Measurements from ENCODE around the gene WDFY1. TPM values are rescaled to one million over a fixed set of nuclear protein-coding genes. Genes with fewer than 3 reads are reported as not detected.

The WDFY1 gene
- total and polyA plus RNA-seq, 2 donors (not counting 3 experiments of a cell fraction or from before 2014, with no cell fraction given): 54.7 to 68.7 TPM

DNA sequence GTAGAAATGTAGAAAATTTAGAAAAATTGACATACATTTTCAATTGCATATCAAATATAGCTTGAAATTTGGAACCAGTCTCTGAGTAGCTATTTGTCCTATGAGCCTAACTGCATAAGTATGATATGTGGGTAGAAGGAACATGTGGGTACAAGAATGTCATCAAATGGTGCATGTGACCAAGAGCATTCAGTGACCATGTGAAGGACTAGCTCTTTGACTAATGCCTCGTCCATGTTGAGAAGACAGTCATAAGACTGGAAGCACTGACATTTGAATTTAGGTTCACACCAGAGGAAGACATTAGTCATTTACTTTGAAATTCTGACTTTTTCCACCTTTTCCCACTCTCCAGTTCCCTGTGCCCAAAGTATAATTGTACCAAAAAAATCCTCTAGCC, 24.7 kb upstream of the WDFY1 start:
- Histone ChIP-seq H3K9ac (replicated peaks; ENCODE audit: extremely low read depth, insufficient read depth, low read length) (no peak overlapping the region), H3K27ac (ENCODE audit: insufficient read depth, low read depth, low read length) (no peak overlapping the region), H3K4me2 (ENCODE audit: insufficient read depth, low read length) (no peak overlapping the region), H3K9me1 (replicated peaks; ENCODE audit: control insufficient read depth, extremely low read depth, insufficient read depth, low read length) (peaks cover 2% of the 10 kb centered on the region), H3K79me2 (ENCODE audit: control insufficient read depth, insufficient read depth, low read length) (no peaks in the 10 kb centered on the region), H3K4me1 (ENCODE audit: control insufficient read depth, extremely low read depth, insufficient read depth, low read length) (no peaks in the 10 kb centered on the region), H3K36me3 (ENCODE audit: control insufficient read depth in 2 of 2, extremely low read depth in 1 of 2, insufficient read depth in 2 of 2, low read length in 2 of 2) (peaks cover 6 to 10% of the 10 kb centered on the region in 2 experiments), H4K20me1 (replicated peaks; ENCODE audit: control insufficient read depth, extremely low read depth, insufficient read depth, low read length) (no peaks in the 10 kb centered on the region), H3K27me3 (ENCODE audit: control insufficient read depth in 2 of 2, insufficient read depth in 2 of 2, low read length in 2 of 2) (no peaks in the 10 kb centered on the region), H2AFZ (ENCODE audit: low read depth, low read length) (no peak overlapping the region), H3K4me3 (replicated peaks in 1 of 3; ENCODE audit: insufficient read depth in 1 of 3, low read depth in 1 of 3, low read length in 3 of 3) (no peak overlapping the region), H3K9me3 (replicated peaks; ENCODE audit: control insufficient read depth, insufficient read depth, low read length) (no peaks in the 10 kb centered on the region)
- BruUV-seq (replicated peaks): no TSS peak
- DNase-seq (ENCODE audit: low read depth, low spot score) (no peak), FAIRE-seq (no peak)
- TF ChIP-seq POLR2AphosphoS5 (IDR thresholded peaks at IDR 0.05; ENCODE audit: insufficient read depth, low read depth, low read length) (no peak), EZH2 (IDR thresholded peaks at IDR 0.05; ENCODE audit: borderline replicate concordance, low read depth, low read length, severe bottlenecking) (no peak), MYC (IDR thresholded peaks at IDR 0.05; ENCODE audit: low read depth, low read length) (no peak), POLR2A (IDR thresholded peaks at IDR 0.05; ENCODE audit: low read depth, low read length) (no peak), GATA2 (IDR thresholded peaks at IDR 0.05; ENCODE audit: insufficient read depth, insufficient read length, low read depth, low read length) (no peak), FOS (IDR thresholded peaks at IDR 0.05; ENCODE audit: borderline replicate concordance, insufficient read depth, low read length) (no peak), JUN (IDR thresholded peaks at IDR 0.05; ENCODE audit: borderline replicate concordance, insufficient read depth, insufficient read length, low read depth) (no peak)
- TF ChIP-seq, protein P1, sequence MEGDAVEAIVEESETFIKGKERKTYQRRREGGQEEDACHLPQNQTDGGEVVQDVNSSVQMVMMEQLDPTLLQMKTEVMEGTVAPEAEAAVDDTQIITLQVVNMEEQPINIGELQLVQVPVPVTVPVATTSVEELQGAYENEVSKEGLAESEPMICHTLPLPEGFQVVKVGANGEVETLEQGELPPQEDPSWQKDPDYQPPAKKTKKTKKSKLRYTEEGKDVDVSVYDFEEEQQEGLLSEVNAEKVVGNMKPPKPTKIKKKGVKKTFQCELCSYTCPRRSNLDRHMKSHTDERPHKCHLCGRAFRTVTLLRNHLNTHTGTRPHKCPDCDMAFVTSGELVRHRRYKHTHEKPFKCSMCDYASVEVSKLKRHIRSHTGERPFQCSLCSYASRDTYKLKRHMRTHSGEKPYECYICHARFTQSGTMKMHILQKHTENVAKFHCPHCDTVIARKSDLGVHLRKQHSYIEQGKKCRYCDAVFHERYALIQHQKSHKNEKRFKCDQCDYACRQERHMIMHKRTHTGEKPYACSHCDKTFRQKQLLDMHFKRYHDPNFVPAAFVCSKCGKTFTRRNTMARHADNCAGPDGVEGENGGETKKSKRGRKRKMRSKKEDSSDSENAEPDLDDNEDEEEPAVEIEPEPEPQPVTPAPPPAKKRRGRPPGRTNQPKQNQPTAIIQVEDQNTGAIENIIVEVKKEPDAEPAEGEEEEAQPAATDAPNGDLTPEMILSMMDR (IDR thresholded peaks at IDR 0.05; ENCODE audit: extremely low read depth in 1 of 2, insufficient read depth in 1 of 2, low read depth in 1 of 2, low read length in 2 of 2): no peak
- TF ChIP-seq, protein P2, sequence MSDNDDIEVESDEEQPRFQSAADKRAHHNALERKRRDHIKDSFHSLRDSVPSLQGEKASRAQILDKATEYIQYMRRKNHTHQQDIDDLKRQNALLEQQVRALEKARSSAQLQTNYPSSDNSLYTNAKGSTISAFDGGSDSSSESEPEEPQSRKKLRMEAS (IDR thresholded peaks at IDR 0.05; ENCODE audit: insufficient read depth, insufficient read length): no peak
- ChIA-PET POLR2A (no interaction called here), CTCF (interaction anchor here (0.6 to 12.5 kb wide), 52 partner anchors 8 to 1691 kb away, joined by 3 to 545 read pairs (median 5); partner anchors contain the start of gene SERPINE2)
- dilution Hi-C loops (cut with MboI; ENCODE audit: extremely low pct_ligation_motif_present, low sequenced_read_pairs) (no loop called here), intact Hi-C loops (cut with micrococcal nuclease) (loop anchor here (1.0 to 2.0 kb wide), 6 partner anchors 23 to 681 kb away; partner anchors contain the start of gene SERPINE2)

All from endothelial cell of umbilical vein (primary cell).